Trophoblast cell (in vitro differentiated cells and primary cell): ENCODE results near the gene EFCAB14.
"Not testable (repeated sequence)": the region's sequence is repeated elsewhere in the genome, so short reads cannot be mapped to it uniquely, and the experiment has no call there.

Source experiments
- DNase-seq, 2 donors: peaks; one replicate each; pipeline ENCODE4 v3.0.0-alpha.2; 2016
- H2AFZ ChIP-seq: 2 replicates; pipeline ENCODE4 v1.6.1; 2013; ENCODE audit warnings: low read length, moderate library complexity, mild to moderate bottlenecking; ENCODE audit not compliant: insufficient read depth, poor library complexity
- H2AK5ac ChIP-seq: 2 replicates; pipeline ENCODE4 v1.6.1; 2013; ENCODE audit warnings: mild to moderate bottlenecking, low read length
- H2BK120ac ChIP-seq: 2 replicates; pipeline ENCODE4 v1.6.1; 2013; ENCODE audit warnings: low read length, mild to moderate bottlenecking, moderate library complexity; ENCODE audit not compliant: insufficient read depth, poor library complexity
- H2BK12ac ChIP-seq: 2 replicates; pipeline ENCODE4 v1.6.1; 2013; ENCODE audit warnings: mild to moderate bottlenecking, low read length, moderate library complexity
- H2BK5ac ChIP-seq: 2 replicates; pipeline ENCODE4 v1.6.1; 2013; ENCODE audit warnings: low read length, low read depth, moderate library complexity, mild to moderate bottlenecking; ENCODE audit not compliant: poor library complexity
- H3K14ac ChIP-seq: 2 replicates; pipeline ENCODE4 v1.6.1; 2013; ENCODE audit warnings: mild to moderate bottlenecking, low read length
- H3K18ac ChIP-seq: 2 replicates; pipeline ENCODE4 v1.6.1; 2013; ENCODE audit warnings: mild to moderate bottlenecking, low read length
- H3K23ac ChIP-seq: 2 replicates; pipeline ENCODE4 v1.6.1; 2013; ENCODE audit warnings: low read length
- H3K27ac ChIP-seq: 2 replicates; pipeline ENCODE4 v1.5.1; 2013; ENCODE audit warnings: low read depth, mild to moderate bottlenecking, inconsistent platforms, low read length, moderate library complexity
- H3K27me3 ChIP-seq: 2 replicates; pipeline ENCODE4 v1.6.1; 2013; ENCODE audit warnings: inconsistent platforms, mild to moderate bottlenecking, low read length, moderate library complexity; ENCODE audit not compliant: insufficient read depth
- H3K36me3 ChIP-seq, 2 experiments: 1 replicate in 1 of 2; 2 replicates in 1 of 2; pipeline ENCODE4 v1.6.1; 2013; ENCODE audit warnings: low read length in 2 of 2, mild to moderate bottlenecking in 2 of 2, moderate library complexity in 1 of 2; ENCODE audit not compliant: insufficient read depth in 2 of 2, control insufficient read depth in 1 of 2
- H3K4ac ChIP-seq: 2 replicates; pipeline ENCODE4 v1.6.1; 2013; ENCODE audit warnings: low read depth, mild to moderate bottlenecking, low read length, moderate library complexity
- H3K4me1 ChIP-seq, 2 experiments: 1 replicate in 1 of 2; 2 replicates in 1 of 2; pipeline ENCODE4 v1.6.1; 2013; ENCODE audit warnings: low read length in 2 of 2, mild to moderate bottlenecking in 2 of 2, moderate library complexity in 1 of 2; ENCODE audit not compliant: insufficient read depth in 2 of 2, control insufficient read depth in 1 of 2
- H3K4me2 ChIP-seq: 2 replicates; pipeline ENCODE4 v1.6.1; 2013; ENCODE audit warnings: inconsistent platforms, mild to moderate bottlenecking, low read length, moderate library complexity
- H3K4me3 ChIP-seq: 2 replicates; pipeline ENCODE4 v1.5.1; 2013; ENCODE audit warnings: mild to moderate bottlenecking, low read depth, low read length, inconsistent platforms
- H3K79me1 ChIP-seq: one replicate; pipeline ENCODE4 v1.6.1; 2013; ENCODE audit warnings: low read length
- H3K79me2 ChIP-seq: 2 replicates; pipeline ENCODE4 v1.6.1; 2013; ENCODE audit warnings: low read length, mild to moderate bottlenecking; ENCODE audit not compliant: control insufficient read depth, insufficient read depth, poor library complexity
- H3K9ac ChIP-seq: 2 replicates; pipeline ENCODE4 v1.6.1; 2013; ENCODE audit warnings: mild to moderate bottlenecking, low read length
- H3K9me3 ChIP-seq: 2 replicates; pipeline ENCODE4 v1.6.1; 2013; ENCODE audit warnings: low read depth, mild to moderate bottlenecking, control low read depth, inconsistent platforms, low read length; ENCODE audit not compliant: insufficient read depth
- H4K12ac ChIP-seq: 2 replicates; pipeline ENCODE4 v1.6.1; 2013; ENCODE audit warnings: low read depth, mild to moderate bottlenecking, low read length, moderate library complexity
- H4K8ac ChIP-seq: 2 replicates; pipeline ENCODE4 v1.6.1; 2013; ENCODE audit warnings: low read depth, mild to moderate bottlenecking, low read length, moderate library complexity
- H4K91ac ChIP-seq: one replicate; pipeline ENCODE4 v1.6.1; 2013; ENCODE audit warnings: low read depth, mild to moderate bottlenecking, low read length, moderate library complexity
- WGBS: extraction: QIAGEN DNeasy Blood & Tissue Kit; methylation state at CpG from one replicate; pipeline ENCODE4 v1.1.7; 2013; ENCODE audit warnings: missing lambda C conversion rate; ENCODE audit not compliant: insufficient read length, insufficient coverage; ENCODE audit errors: extremely low coverage; 5-methylcytosine and 5-hydroxymethylcytosine counted together

EFCAB14 gene

GRCh38 chr1:46721686-46722205 is 2.8 kb upstream of the EFCAB14 start:
- Histone ChIP-seq H3K79me2 (peaks cover 10% of the 10 kb centered on the region), H4K12ac (no peak overlapping the region), H3K4me1 (peaks cover 8 to 10% of the 10 kb centered on the region in 2 experiments), H3K79me1 (peaks cover 5% of the 10 kb centered on the region), H3K27ac (no peak overlapping the region), H3K36me3 (no peaks in the 10 kb centered on the region), H2AK5ac (no peak overlapping the region), H2BK12ac (no peak overlapping the region), H3K4me3 (no peak overlapping the region), H3K18ac (no peak overlapping the region), H3K23ac (no peak overlapping the region), H3K14ac (no peak overlapping the region), H2BK120ac (no peak overlapping the region), H4K8ac (no peak overlapping the region), H3K4me2 (no peak overlapping the region), H3K9ac (no peak overlapping the region), H3K4ac (no peak overlapping the region), H3K9me3 (no peaks in the 10 kb centered on the region), H2AFZ (no peak overlapping the region), H2BK5ac (no peak overlapping the region), H3K27me3 (no peaks in the 10 kb centered on the region), H4K91ac (no peak overlapping the region)
- no peak for DNase-seq
- WGBS, result no CpG with 5 or more reads among the region's 3 CpGs

GRCh38 chr1:46721204-46721603 is 2.3 kb upstream of the EFCAB14 start:
- H3K27me3 ChIP-seq, result no peaks in the 10 kb centered on the region
- DNase-seq, result no peak
- H3K36me3 ChIP-seq, result peaks cover 0 to under 1% of the 10 kb centered on the region in 2 experiments
- no peak overlapping the region for H4K8ac ChIP-seq
- H3K9me3 ChIP-seq, result no peaks in the 10 kb centered on the region
- peaks cover 5% of the 10 kb centered on the region for H3K79me1 ChIP-seq
- no peak overlapping the region for H2AFZ ChIP-seq
- H4K12ac ChIP-seq, result no peak overlapping the region
- no peak overlapping the region for H3K4me3 ChIP-seq
- H3K4me1 ChIP-seq, result peaks cover 8 to 10% of the 10 kb centered on the region in 2 experiments
- H3K4me2 ChIP-seq, result no peak overlapping the region
- no peak overlapping the region for H3K9ac ChIP-seq
- H2BK12ac ChIP-seq, result no peak overlapping the region
- no peak overlapping the region for H2AK5ac ChIP-seq
- WGBS, result no CpG with 5 or more reads among the region's 1 CpG
- no peak overlapping the region for H4K91ac ChIP-seq
- no peak overlapping the region for H2BK120ac ChIP-seq
- no peak overlapping the region for H3K27ac ChIP-seq
- no peak overlapping the region for H3K18ac ChIP-seq
- H3K23ac ChIP-seq, result no peak overlapping the region
- H3K14ac ChIP-seq, result no peak overlapping the region
- no peak overlapping the region for H3K4ac ChIP-seq
- peaks cover 10% of the 10 kb centered on the region for H3K79me2 ChIP-seq
- H2BK5ac ChIP-seq, result no peak overlapping the region

DNA sequence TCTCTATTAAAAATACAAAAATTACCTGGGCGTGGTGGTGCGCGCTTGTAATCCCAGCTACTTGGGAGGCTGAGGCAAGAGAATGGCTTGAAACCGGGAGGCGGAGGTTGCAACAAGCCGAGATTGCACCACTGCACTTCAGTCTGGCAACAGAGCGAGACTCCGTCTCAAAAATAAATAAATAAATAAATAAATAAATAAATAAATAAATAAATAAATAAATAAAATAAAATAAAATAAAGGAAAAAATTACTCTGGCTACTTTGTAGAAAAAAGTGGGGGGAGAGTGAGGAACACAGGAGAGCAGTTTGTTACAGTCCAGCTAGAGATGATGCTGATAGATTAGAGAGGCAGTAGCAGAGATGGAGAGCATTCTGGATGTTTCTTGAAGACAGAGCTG is 1.4 kb upstream of the EFCAB14 start:
- H3K36me3 ChIP-seq, H3K4ac ChIP-seq, H3K14ac ChIP-seq, H4K8ac ChIP-seq, H4K12ac ChIP-seq, H3K27me3 ChIP-seq, H3K23ac ChIP-seq, H2BK12ac ChIP-seq, H3K79me2 ChIP-seq, H2BK120ac ChIP-seq, H3K4me3 ChIP-seq, H3K79me1 ChIP-seq, H3K4me2 ChIP-seq, H2AK5ac ChIP-seq, H3K27ac ChIP-seq, H2AFZ ChIP-seq, H3K9ac ChIP-seq, DNase-seq, H3K9me3 ChIP-seq, H2BK5ac ChIP-seq, H3K18ac ChIP-seq, H4K91ac ChIP-seq: not testable (repeated sequence)
- no CpG with 5 or more reads among the region's 8 CpGs for WGBS
- H3K4me1 ChIP-seq, result peaks cover 8 to 12% of the 10 kb centered on the region in 2 experiments

GRCh38 chr1:46719689-46720088 is 775 bp upstream of the EFCAB14 start:
- H3K18ac ChIP-seq, result no peak overlapping the region
- no peak overlapping the region for H2BK12ac ChIP-seq
- no CpG with 5 or more reads among the region's 3 CpGs for WGBS
- no peak overlapping the region for H2BK5ac ChIP-seq
- no peak overlapping the region for H4K8ac ChIP-seq
- no peak overlapping the region for H2BK120ac ChIP-seq
- H3K23ac ChIP-seq, result no peak overlapping the region
- H3K79me1 ChIP-seq, result peaks cover 5% of the 10 kb centered on the region
- no peak overlapping the region for H3K4me2 ChIP-seq
- no peak overlapping the region for H3K27ac ChIP-seq
- no peaks in the 10 kb centered on the region for H3K9me3 ChIP-seq
- H3K4ac ChIP-seq, result no peak overlapping the region
- H4K91ac ChIP-seq, result no peak overlapping the region
- H2AK5ac ChIP-seq, result no peak overlapping the region
- H3K27me3 ChIP-seq, result no peaks in the 10 kb centered on the region
- no peak overlapping the region for H3K4me3 ChIP-seq
- H4K12ac ChIP-seq, result no peak overlapping the region
- H2AFZ ChIP-seq, result no peak overlapping the region
- peaks cover 5 to 9% of the 10 kb centered on the region in 2 experiments for H3K36me3 ChIP-seq
- H3K79me2 ChIP-seq, result peaks cover 10% of the 10 kb centered on the region
- H3K9ac ChIP-seq, result no peak overlapping the region
- no peak overlapping the region for H3K14ac ChIP-seq
- peak; percentile 18 to 36 for DNase-seq
- peaks cover 5 to 9% of the 10 kb centered on the region in 2 experiments for H3K4me1 ChIP-seq
